ENCODE measurements around the gene MYO15A. TPM values are rescaled to one million over a fixed set of nuclear protein-coding genes. Genes with fewer than 3 reads are reported as not detected.

The MYO15A gene
- total RNA-seq, 2 experiments from 2014 or later = 0.34 TPM

- ChIA-PET CTCF (no interaction called here), POLR2A (no interaction called here)
- no peaks in the 10 kb centered on the region for H3K27me3 Mint-ChIP-seq (ENCODE audit: low read depth)
- H3K9me3 Mint-ChIP-seq (ENCODE audit: insufficient read depth) = no peaks in the 10 kb centered on the region
- H3K27ac Mint-ChIP-seq = peak within 1 kb of the TSS; percentile 97
- peaks cover 15% of the 10 kb centered on the region for H3K36me3 Mint-ChIP-seq (ENCODE audit: low read depth)
- DNase-seq (peak; percentile 90), ATAC-seq (peak; percentile 93)
- peaks cover 25% of the 10 kb centered on the region for H3K4me1 Mint-ChIP-seq (ENCODE audit: low read depth)
- H3K4me3 Mint-ChIP-seq = peak within 1 kb of the TSS; percentile 100
These were observed 20.7 kb upstream of the MYO15A start, which contains the start of gene DRG2 for GRCh38 chr17:18087610-18088491. Gene DRG2 (plus strand): TSS chr17:18087948. CDS start chr17:18088024, 76 bp downstream.

- Mint-ChIP-seq H3K4me1 (ENCODE audit: low read depth) (peaks cover 25% of the 10 kb centered on the region), H3K27ac (peak overlapping the region; percentile 64), H3K36me3 (ENCODE audit: low read depth) (peaks cover 26% of the 10 kb centered on the region), H3K9me3 (ENCODE audit: insufficient read depth) (no peaks in the 10 kb centered on the region), H3K27me3 (ENCODE audit: low read depth) (no peaks in the 10 kb centered on the region), H3K4me3 (peak overlapping the region; percentile 100)
- CTCF ChIA-PET = no interaction called here
- no peak for ATAC-seq
- DNase-seq = no peak
- POLR2A ChIA-PET = no interaction called here
These were observed 18.9 kb upstream of the MYO15A start for GRCh38 chr17:18089613-18090012.

- no peak for DNase-seq
- no peak overlapping the region for H3K27ac Mint-ChIP-seq
These were observed 14.7 kb upstream of the MYO15A start for GRCh38 chr17:18093616-18094408.

GRCh38 chr17:18094409-18094807 lies 14.1 kb upstream of the MYO15A start:
- H3K27me3 Mint-ChIP-seq (ENCODE audit: low read depth) = no peaks in the 10 kb centered on the region
- no peak overlapping the region for H3K4me3 Mint-ChIP-seq
- H3K36me3 Mint-ChIP-seq (ENCODE audit: low read depth) = peaks cover 36% of the 10 kb centered on the region
- no peaks in the 10 kb centered on the region for H3K9me3 Mint-ChIP-seq (ENCODE audit: insufficient read depth)
- no peak overlapping the region for H3K27ac Mint-ChIP-seq
- no peak for ATAC-seq
- peaks cover 5% of the 10 kb centered on the region for H3K4me1 Mint-ChIP-seq (ENCODE audit: low read depth)
- ChIA-PET CTCF (no interaction called here), POLR2A (interaction anchor here (0.5 kb wide), 1 partner anchor 207 kb away, joined by 3 read pairs; no protein-coding TSS in a partner anchor)
- DNase-seq = no peak

More at GRCh38 chr17:18093616-18094408, 14.7 kb upstream of the MYO15A start:
- H3K4me3 Mint-ChIP-seq = no peak overlapping the region
- ChIA-PET CTCF (no interaction called here), POLR2A (interaction anchor here (0.5 kb wide), 1 partner anchor 206 kb away, joined by 3 read pairs; no protein-coding TSS in a partner anchor)
- peaks cover 34% of the 10 kb centered on the region for H3K36me3 Mint-ChIP-seq (ENCODE audit: low read depth)
- H3K27me3 Mint-ChIP-seq (ENCODE audit: low read depth) = no peaks in the 10 kb centered on the region
- peak; percentile 18 for ATAC-seq
- H3K4me1 Mint-ChIP-seq (ENCODE audit: low read depth) = peaks cover 11% of the 10 kb centered on the region
- H3K9me3 Mint-ChIP-seq (ENCODE audit: insufficient read depth) = no peaks in the 10 kb centered on the region

GRCh38 chr17:18099516-18099915 lies 9.0 kb upstream of the MYO15A start:
- no peak for DNase-seq
- Mint-ChIP-seq H3K27ac (no peak overlapping the region), H3K9me3 (ENCODE audit: insufficient read depth) (no peaks in the 10 kb centered on the region), H3K4me3 (no peak overlapping the region), H3K27me3 (ENCODE audit: low read depth) (no peaks in the 10 kb centered on the region), H3K36me3 (ENCODE audit: low read depth) (peaks cover 28% of the 10 kb centered on the region), H3K4me1 (ENCODE audit: low read depth) (no peaks in the 10 kb centered on the region)
- ChIA-PET CTCF (no interaction called here), POLR2A (no interaction called here)
- ATAC-seq = no peak

- H3K9me3 Mint-ChIP-seq (ENCODE audit: insufficient read depth) = no peaks in the 10 kb centered on the region
- POLR2A ChIA-PET = interaction anchor here (0.6 kb wide), 1 partner anchor 76 kb away, joined by 3 read pairs; no protein-coding TSS in a partner anchor
- H3K4me3 Mint-ChIP-seq = no peak overlapping the region
- DNase-seq (no peak), ATAC-seq (no peak)
- H3K27ac Mint-ChIP-seq = no peak overlapping the region
- CTCF ChIA-PET = no interaction called here
- no peaks in the 10 kb centered on the region for H3K27me3 Mint-ChIP-seq (ENCODE audit: low read depth)
- peaks cover 26% of the 10 kb centered on the region for H3K36me3 Mint-ChIP-seq (ENCODE audit: low read depth)
- H3K4me1 Mint-ChIP-seq (ENCODE audit: low read depth) = no peaks in the 10 kb centered on the region
These were observed 7.9 kb upstream of the MYO15A start for GRCh38 chr17:18100616-18101015.

GRCh38 chr17:18101828-18102227 lies 6.7 kb upstream of the MYO15A start:
- no peaks in the 10 kb centered on the region for H3K9me3 Mint-ChIP-seq (ENCODE audit: insufficient read depth)
- no peaks in the 10 kb centered on the region for H3K27me3 Mint-ChIP-seq (ENCODE audit: low read depth)
- no peak overlapping the region for H3K27ac Mint-ChIP-seq
- peaks cover 16% of the 10 kb centered on the region for H3K36me3 Mint-ChIP-seq (ENCODE audit: low read depth)
- H3K4me3 Mint-ChIP-seq = no peak overlapping the region
- ChIA-PET POLR2A (no interaction called here), CTCF (no interaction called here)
- no peak for DNase-seq
- no peaks in the 10 kb centered on the region for H3K4me1 Mint-ChIP-seq (ENCODE audit: low read depth)
- ATAC-seq = no peak

GRCh38 chr17:18102640-18103039 lies 5.9 kb upstream of the MYO15A start:
- ChIA-PET CTCF (no interaction called here), POLR2A (no interaction called here)
- Mint-ChIP-seq H3K27ac (no peak overlapping the region), H3K27me3 (ENCODE audit: low read depth) (no peaks in the 10 kb centered on the region), H3K4me3 (no peak overlapping the region), H3K4me1 (ENCODE audit: low read depth) (no peaks in the 10 kb centered on the region), H3K9me3 (ENCODE audit: insufficient read depth) (no peaks in the 10 kb centered on the region), H3K36me3 (ENCODE audit: low read depth) (peaks cover 19% of the 10 kb centered on the region)
- ATAC-seq (no peak), DNase-seq (no peak)

GRCh38 chr17:18105027-18105426 lies 3.5 kb upstream of the MYO15A start:
- Mint-ChIP-seq H3K4me3 (no peak overlapping the region), H3K9me3 (ENCODE audit: insufficient read depth) (no peaks in the 10 kb centered on the region), H3K27me3 (ENCODE audit: low read depth) (no peaks in the 10 kb centered on the region), H3K36me3 (ENCODE audit: low read depth) (peaks cover 14% of the 10 kb centered on the region), H3K4me1 (ENCODE audit: low read depth) (no peaks in the 10 kb centered on the region), H3K27ac (no peak overlapping the region)
- DNase-seq = no peak
- ATAC-seq = no peak
- POLR2A ChIA-PET = no interaction called here
- CTCF ChIA-PET = no interaction called here

GRCh38 chr17:18105595-18105994 lies 3.0 kb upstream of the MYO15A start:
- Mint-ChIP-seq H3K4me1 (ENCODE audit: low read depth) (no peaks in the 10 kb centered on the region), H3K27ac (no peak overlapping the region), H3K4me3 (no peak overlapping the region), H3K9me3 (ENCODE audit: insufficient read depth) (no peaks in the 10 kb centered on the region), H3K36me3 (ENCODE audit: low read depth) (peaks cover 9% of the 10 kb centered on the region), H3K27me3 (ENCODE audit: low read depth) (no peaks in the 10 kb centered on the region)
- DNase-seq (no peak), ATAC-seq (no peak)
- POLR2A ChIA-PET = no interaction called here
- CTCF ChIA-PET = no interaction called here

- no peak overlapping the region for H3K27ac Mint-ChIP-seq
- no peak overlapping the region for H3K4me3 Mint-ChIP-seq
- ChIA-PET POLR2A (no interaction called here), CTCF (no interaction called here)
- H3K9me3 Mint-ChIP-seq (ENCODE audit: insufficient read depth) = no peaks in the 10 kb centered on the region
- ATAC-seq = no peak
- peaks cover 9% of the 10 kb centered on the region for H3K36me3 Mint-ChIP-seq (ENCODE audit: low read depth)
- DNase-seq = no peak
- no peaks in the 10 kb centered on the region for H3K4me1 Mint-ChIP-seq (ENCODE audit: low read depth)
- no peaks in the 10 kb centered on the region for H3K27me3 Mint-ChIP-seq (ENCODE audit: low read depth)
These were observed 2.3 kb upstream of the MYO15A start for GRCh38 chr17:18106211-18106610.
